Liver (tissue), 10 donors: Measurements from ENCODE around the gene ERVK3-1. TPM values are rescaled to one million over a fixed set of nuclear protein-coding genes. Genes with fewer than 3 reads are reported as not detected.

Experiments used
- DNase-seq: peaks from one replicate; pipeline ENCODE4 v3.0.0-alpha.2; 2017; ENCODE audit warnings: low spot score
- H3K27ac ChIP-seq, 2 donors: one replicate each; pipeline ENCODE4 v1.7.0; 2013; ENCODE audit warnings: inconsistent platforms in 2 of 2, low read length in 2 of 2, control low read depth in 1 of 2, low read depth in 1 of 2, mild to moderate bottlenecking in 1 of 2
- H3K27me3 ChIP-seq, 4 donors: one replicate each; pipeline versions ENCODE4 v1.6.1 to v1.7.0; 2013; ENCODE audit warnings: low read length in 3 of 4, inconsistent platforms in 1 of 4, mild to moderate bottlenecking in 1 of 4, moderate library complexity in 1 of 4; ENCODE audit not compliant: control insufficient read depth in 4 of 4, insufficient read depth in 4 of 4
- H3K36me3 ChIP-seq, 4 donors: one replicate each; pipeline versions ENCODE4 v1.6.1 to v1.7.0; 2013; ENCODE audit warnings: low read length in 3 of 4, mild to moderate bottlenecking in 3 of 4, low read depth in 1 of 4, moderate library complexity in 1 of 4; ENCODE audit not compliant: control insufficient read depth in 4 of 4, insufficient read depth in 3 of 4
- H3K4me1 ChIP-seq, 4 donors: one replicate each; pipeline versions ENCODE4 v1.6.1 to v1.7.0; 2013; ENCODE audit warnings: low read length in 3 of 4, mild to moderate bottlenecking in 3 of 4, moderate library complexity in 1 of 4; ENCODE audit not compliant: control insufficient read depth in 4 of 4, insufficient read depth in 4 of 4
- H3K4me3 ChIP-seq, 3 donors: one replicate each; pipeline versions ENCODE4 v1.6.1 to v1.7.0; 2013; ENCODE audit warnings: low read length in 3 of 3, control low read depth in 1 of 3, low read depth in 1 of 3, mild to moderate bottlenecking in 1 of 3
- H3K9ac ChIP-seq, 2 donors: one replicate each; pipeline ENCODE4 v1.7.0; 2013; ENCODE audit warnings: low read length in 2 of 2, mild to moderate bottlenecking in 2 of 2, moderate library complexity in 2 of 2, control low read depth in 1 of 2, low read depth in 1 of 2
- H3K9me3 ChIP-seq, 4 donors: one replicate each; pipeline versions ENCODE4 v1.6.1 to v1.7.0; 2013; ENCODE audit warnings: low read length in 3 of 4; ENCODE audit not compliant: control insufficient read depth in 4 of 4
- HNF4A ChIP-seq, 2 donors: conservative IDR thresholded peaks; 2 replicates each; pipeline ENCODE4 v1.6.1; 2016; ENCODE audit warnings: antibody characterized with exemption in 2 of 2, mild to moderate bottlenecking in 2 of 2
- NR2F2 ChIP-seq: IDR thresholded peaks from 2 replicates; pipeline ENCODE4 v1.6.1; 2016; ENCODE audit warnings: antibody characterized with exemption
- WGBS: extraction: QIAGEN DNeasy Blood & Tissue Kit; methylation state at CpG from one replicate; pipeline ENCODE4 v1.1.7; 2013; 5-methylcytosine and 5-hydroxymethylcytosine counted together
- polyA plus RNA-seq, 2 donors: library from polyadenylated mRNA; stranded (reverse) in 1 of 2; unstranded in 1 of 2; fragments of 200-250 nt in 1 of 2; fragments of >200 nt in 1 of 2; fragmentation: Nextera tagmentation in 1 of 2; extraction: Ambion mirVana in 1 of 2; gene quantifications; one replicate each; pipeline versions ENCODE4 v1.2.1 to v1.2.3, GENCODE V29; 2013 to 2015
- small RNA-seq: library from RNA; depleted of rRNA; stranded (forward); fragments of <200 nt; gene quantifications from one replicate; pipeline ENCODE3, GENCODE V24; 2014
- total RNA-seq, 2 donors: library from RNA; depleted of rRNA; stranded (reverse); fragments of >200 nt; gene quantifications; one replicate each; pipeline ENCODE4 v1.2.3, GENCODE V29; 2014
- donor health status: healthy.
- donor health status: healthy.
- donor health status: healthy.
- donor health status: healthy.
- donor health status: healthy.

Gene ERVK3-1
- total and polyA plus RNA-seq, 4 donors, result 17.6 to 31.7 (median 24.7) TPM

DNA sequence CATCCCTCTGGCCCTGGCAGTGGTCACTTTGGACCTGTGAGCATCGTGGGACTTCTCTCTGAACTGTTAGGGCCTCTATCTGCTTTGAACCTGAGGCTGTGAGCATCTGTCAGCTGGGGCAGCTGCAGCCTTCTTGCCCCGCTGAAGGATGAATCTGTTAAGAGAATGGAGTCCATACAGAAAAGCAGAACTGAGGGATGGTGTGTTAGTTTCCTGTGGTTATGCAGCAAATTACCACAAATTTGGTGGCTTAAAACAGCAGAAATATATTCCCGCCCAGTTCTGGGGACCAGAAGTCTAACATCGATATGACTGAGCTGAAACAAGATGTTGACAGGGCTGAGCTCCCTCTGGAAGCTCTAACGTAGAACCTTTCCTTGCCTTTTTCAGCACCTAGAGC is 59.0 kb downstream of the ERVK3-1 start:
- TF ChIP-seq HNF4A (conservative IDR thresholded peaks at IDR 0.05) (no peak), NR2F2 (no peak)
- H3K4me3 ChIP-seq, result no peak overlapping the region
- no peak for DNase-seq
- H3K9ac ChIP-seq, result no peak overlapping the region
- H3K4me1 ChIP-seq, result peaks cover 3 to 11% (median 7%) of the 10 kb centered on the region in 4 donors
- 76% methylated on average over 5 of the region's 5 CpGs for whole genome bisulfite sequencing
- H3K27me3 ChIP-seq, result no peaks in the 10 kb centered on the region
- H3K36me3 ChIP-seq, result no peaks in the 10 kb centered on the region
- H3K27ac ChIP-seq, result no peak overlapping the region
- no peaks in the 10 kb centered on the region for H3K9me3 ChIP-seq

Small RNAs within 50 kb of the gene (small RNA-seq; reads per million reads assigned to genes)
- 0.18 reads per million for gene MIR6806
- 0.09 reads per million for gene RNA5SP473

Other genes with a start within 250 kb of the ERVK3-1 start
- 1 to 10 TPM in 1 of 2 donors, under 1 TPM in 1; 0.42 to 1.5 TPM for gene ZNF135, start 246.1 kb upstream of the ERVK3-1 start, total RNA-seq
- under 1 TPM; 0.31 to 0.42 TPM for gene ZNF135, start 246.1 kb upstream of the ERVK3-1 start, polyA plus RNA-seq
- gene ZSCAN18, start 207.1 kb upstream of the ERVK3-1 start, total RNA-seq, result 10 to 100 TPM; 13.1 to 21.7 TPM
- 10 to 100 TPM in 1 of 2 donors, 1 to 10 TPM in 1; 2.1 to 10.3 TPM for gene ZSCAN18, start 207.1 kb upstream of the ERVK3-1 start, polyA plus RNA-seq
- 1 to 10 TPM; 5.4 to 6.8 TPM for gene ZNF329, start 154.6 kb upstream of the ERVK3-1 start, total RNA-seq
- gene ZNF329, start 154.6 kb upstream of the ERVK3-1 start, polyA plus RNA-seq, result 1 to 10 TPM; 1.2 to 2.2 TPM
- gene ZNF274, start 122.3 kb upstream of the ERVK3-1 start, total RNA-seq, result 10 to 100 TPM; 12.8 to 18.2 TPM
- gene ZNF274, start 122.3 kb upstream of the ERVK3-1 start, polyA plus RNA-seq, result 10 to 100 TPM in 1 of 2 donors, 1 to 10 TPM in 1; 5.7 to 10.9 TPM
- gene ZNF544, start 76.5 kb upstream of the ERVK3-1 start, total RNA-seq, result 10 to 100 TPM; 14.9 to 25.2 TPM
- 1 to 10 TPM; 2.5 to 7.7 TPM for gene ZNF544, start 76.5 kb upstream of the ERVK3-1 start, polyA plus RNA-seq
- 1 to 10 TPM; 2.7 to 4.6 TPM for gene ZNF8, start 26.4 kb upstream of the ERVK3-1 start, total RNA-seq
- gene ZNF8, start 26.4 kb upstream of the ERVK3-1 start, polyA plus RNA-seq, result under 1 TPM; 0.37 to 0.50 TPM
- gene ZSCAN22, start 21.6 kb downstream of the ERVK3-1 start, total RNA-seq, result 1 to 10 TPM; 3.1 to 3.5 TPM
- gene ZSCAN22, start 21.6 kb downstream of the ERVK3-1 start, polyA plus RNA-seq, result under 1 TPM; 0.88 to 0.89 TPM
- 100 to 1,000 TPM; 521 to 838 TPM for gene A1BG, start 48.1 kb downstream of the ERVK3-1 start, total RNA-seq
- 1,000 to 10,000 TPM; 1,221 to 2,157 TPM for gene A1BG, start 48.1 kb downstream of the ERVK3-1 start, polyA plus RNA-seq
- gene ZNF497, start 57.4 kb downstream of the ERVK3-1 start, total RNA-seq, result 1 to 10 TPM; 1.1 to 4.4 TPM
- 1 to 10 TPM in 1 of 2 donors, under 1 TPM in 1; 0.60 to 1.4 TPM for gene ZNF497, start 57.4 kb downstream of the ERVK3-1 start, polyA plus RNA-seq
- 1 to 10 TPM; 2.1 to 3.6 TPM for gene ZNF837, start 75.7 kb downstream of the ERVK3-1 start, total RNA-seq
- gene ZNF837, start 75.7 kb downstream of the ERVK3-1 start, polyA plus RNA-seq, result 1 to 10 TPM in 1 of 2 donors, under 1 TPM in 1; 0.54 to 2.6 TPM
- gene RPS5, start 81.9 kb downstream of the ERVK3-1 start, total RNA-seq, result 1,000 to 10,000 TPM in 1 of 2 donors, 100 to 1,000 TPM in 1; 657 to 1,403 TPM
- gene RPS5, start 81.9 kb downstream of the ERVK3-1 start, polyA plus RNA-seq, result 100 to 1,000 TPM; 229 to 600 TPM
- not detected for gene RNF225, start 90.3 kb downstream of the ERVK3-1 start, total RNA-seq
- gene RNF225, start 90.3 kb downstream of the ERVK3-1 start, polyA plus RNA-seq, result not detected
- 10 to 100 TPM in 1 of 2 donors, 1 to 10 TPM in 1; 9.4 to 12.6 TPM for gene ZNF584, start 103.3 kb downstream of the ERVK3-1 start, total RNA-seq
- gene ZNF584, start 103.3 kb downstream of the ERVK3-1 start, polyA plus RNA-seq, result 10 to 100 TPM in 1 of 2 donors, 1 to 10 TPM in 1; 3.6 to 10.6 TPM
- gene ZNF132, start 134.8 kb downstream of the ERVK3-1 start, total RNA-seq, result 1 to 10 TPM; 1.3 to 2.0 TPM
- gene ZNF132, start 134.8 kb downstream of the ERVK3-1 start, polyA plus RNA-seq, result under 1 TPM; 0.64 to 0.72 TPM
- gene ZNF324B, start 146.2 kb downstream of the ERVK3-1 start, total RNA-seq, result 1 to 10 TPM; 3.8 to 4.9 TPM
- 1 to 10 TPM in 1 of 2 donors, under 1 TPM in 1; 0.53 to 1.9 TPM for gene ZNF324B, start 146.2 kb downstream of the ERVK3-1 start, polyA plus RNA-seq
- 1 to 10 TPM; 8.4 TPM for gene ZNF324, start 161.7 kb downstream of the ERVK3-1 start, total RNA-seq
- gene ZNF324, start 161.7 kb downstream of the ERVK3-1 start, polyA plus RNA-seq, result 1 to 10 TPM; 2.3 to 2.6 TPM
- gene ZNF446, start 171.0 kb downstream of the ERVK3-1 start, total RNA-seq, result 1 to 10 TPM; 2.8 to 4.6 TPM
- gene ZNF446, start 171.0 kb downstream of the ERVK3-1 start, polyA plus RNA-seq, result 1 to 10 TPM; 3.3 to 4.8 TPM
- 100 to 1,000 TPM in 1 of 2 donors, 10 to 100 TPM in 1; 31.9 to 395 TPM for gene SLC27A5, start 206.6 kb downstream of the ERVK3-1 start, total RNA-seq
- 100 to 1,000 TPM; 316 to 326 TPM for gene SLC27A5, start 206.6 kb downstream of the ERVK3-1 start, polyA plus RNA-seq
- gene ZBTB45, start 214.4 kb downstream of the ERVK3-1 start, total RNA-seq, result 1 to 10 TPM; 2.1 to 3.2 TPM
- 1 to 10 TPM; 2.2 to 4.0 TPM for gene ZBTB45, start 214.4 kb downstream of the ERVK3-1 start, polyA plus RNA-seq
- gene TRIM28, start 238.7 kb downstream of the ERVK3-1 start, total RNA-seq, result 100 to 1,000 TPM in 1 of 2 donors, 10 to 100 TPM in 1; 80.5 to 157 TPM
- gene TRIM28, start 238.7 kb downstream of the ERVK3-1 start, polyA plus RNA-seq, result 10 to 100 TPM; 47.1 to 88.0 TPM
- gene CHMP2A, start 249.7 kb downstream of the ERVK3-1 start, total RNA-seq, result 10 to 100 TPM; 58.0 to 69.5 TPM
- 100 to 1,000 TPM in 1 of 2 donors, 10 to 100 TPM in 1; 97.1 to 107 TPM for gene CHMP2A, start 249.7 kb downstream of the ERVK3-1 start, polyA plus RNA-seq